HepG2 (cell line): Measurements from ENCODE around the gene ADAMTS13. TPM values are rescaled to one million over a fixed set of nuclear protein-coding genes. Genes with fewer than 3 reads are reported as not detected.

Experiments
- FLYWCH1 ChIP-seq: sonication (generic); formaldehyde crosslinking; IDR thresholded peaks from 2 replicates; pipeline ENCODE4 v1.8.1; 2023; ENCODE audit warnings: mild to moderate bottlenecking, missing genetic modification reagents
- HDAC1 ChIP-seq: sonication (generic); formaldehyde crosslinking; IDR thresholded peaks from 2 replicates; pipeline ENCODE4 v1.5.1; 2020; ENCODE audit warnings: mild to moderate bottlenecking, missing genetic modification reagents
- HMG20A ChIP-seq: IDR thresholded peaks from 2 replicates; pipeline ENCODE4 v1.6.1; 2016; ENCODE audit warnings: borderline replicate concordance
- HNF4G ChIP-seq, 2 experiments: sonication (generic) in 1 of 2; formaldehyde crosslinking in 1 of 2; IDR thresholded peaks; 2 replicates each; pipeline versions ENCODE4 v1.4.0 to v1.6.1; 2011 to 2020; ENCODE audit warnings: borderline replicate concordance in 2 of 2, low read depth in 2 of 2, mild to moderate bottlenecking in 2 of 2, low read length in 1 of 2, missing genetic modification reagents in 1 of 2, moderate library complexity in 1 of 2
- NCOA1 ChIP-seq: sonication (generic); formaldehyde crosslinking; IDR thresholded peaks from 2 replicates; pipeline ENCODE4 v1.9.0; 2021; ENCODE audit warnings: missing genetic modification reagents
- NR1H2 ChIP-seq: sonication (generic); formaldehyde crosslinking; IDR thresholded peaks from 2 replicates; pipeline ENCODE4 v1.8.1; 2022; ENCODE audit warnings: low read depth, missing genetic modification reagents, borderline replicate concordance
- PPARG ChIP-seq: conservative IDR thresholded peaks from 2 replicates; pipeline ENCODE4 v1.6.1; 2016; ENCODE audit warnings: missing biosample characterization, missing genetic modification reagents
- TGIF2 ChIP-seq: IDR thresholded peaks from 2 replicates; pipeline ENCODE4 v1.6.1; 2016; ENCODE audit warnings: control low read depth, missing compliant biosample characterization
- THAP9 ChIP-seq: sonication (generic); formaldehyde crosslinking; IDR thresholded peaks from 2 replicates; pipeline ENCODE4; 2020; ENCODE audit warnings: missing genetic modification reagents, mild to moderate bottlenecking, borderline replicate concordance
- USF2 ChIP-seq, 2 experiments: sonication (generic) in 1 of 2; formaldehyde crosslinking in 1 of 2; IDR thresholded peaks; 2 replicates each; pipeline versions ENCODE4 v1.5.1 to v1.6.1; 2011 to 2020; ENCODE audit warnings: borderline replicate concordance in 1 of 2, low read depth in 1 of 2, low read length in 1 of 2, mild to moderate bottlenecking in 1 of 2, missing genetic modification reagents in 1 of 2, moderate library complexity in 1 of 2
- ZBTB7B ChIP-seq: sonication (generic); formaldehyde crosslinking; IDR thresholded peaks from 2 replicates; pipeline ENCODE4 v1.4.0; 2020; ENCODE audit warnings: missing genetic modification reagents
- ZNF121 ChIP-seq: sonication (generic); formaldehyde crosslinking; IDR thresholded peaks from 2 replicates; pipeline ENCODE4 v1.5.0; 2020; ENCODE audit warnings: mild to moderate bottlenecking, missing genetic modification reagents
- ZNF143 ChIP-seq: sonication (generic); formaldehyde crosslinking; IDR thresholded peaks from 2 replicates; pipeline ENCODE4 v1.4.0; 2020; ENCODE audit warnings: missing genetic modification reagents
- ZNF326 ChIP-seq: sonication (generic); formaldehyde crosslinking; IDR thresholded peaks from 2 replicates; pipeline ENCODE4 v1.4.0; 2020; ENCODE audit warnings: missing genetic modification reagents, borderline replicate concordance
- ZNF503 ChIP-seq: sonication (generic); formaldehyde crosslinking; IDR thresholded peaks from 2 replicates; pipeline ENCODE4 v1.4.0; 2020; ENCODE audit warnings: missing genetic modification reagents
- ZNF614 ChIP-seq: IDR thresholded peaks from 2 replicates; pipeline ENCODE4 v1.6.1; 2018; ENCODE audit warnings: missing biosample characterization, missing genetic modification reagents, inconsistent platforms, borderline replicate concordance
- ZNF709 ChIP-seq: sonication (generic); formaldehyde crosslinking; IDR thresholded peaks from 2 replicates; pipeline ENCODE4 v1.5.0; 2020; ENCODE audit warnings: mild to moderate bottlenecking, missing genetic modification reagents
- polyA plus RNA-seq, 8 experiments: library from polyadenylated mRNA; depleted of rRNA in 3 of 8; stranded (reverse) in 7 of 8; unstranded in 1 of 8; fragments of >200 nt; fragmentation: Illumina TruSeq in 4 of 8; extraction: Trizol in 4 of 8; gene quantifications; 2 replicates each; pipeline versions ENCODE4 v1.2.1 to v1.2.3, GENCODE V29; 2011 to 2016; ENCODE audit warnings: low read depth in 4 of 8, missing spikeins in 1 of 8, mixed read lengths in 1 of 8; ENCODE audit not compliant: insufficient read depth in 1 of 8
- total RNA-seq, 5 experiments: library from RNA; depleted of rRNA; stranded (reverse); fragments of >200 nt; fragmentation: Illumina TruSeq; extraction: Trizol; gene quantifications; 2 replicates each; pipeline ENCODE4 v1.2.3, GENCODE V29; 2016; ENCODE audit warnings: low read depth in 1 of 5
- TF ChIP-seq, protein P1 (sequence below): IDR thresholded peaks from 2 replicates; pipeline ENCODE4 v1.6.1; 2016; ENCODE audit warnings: mild to moderate bottlenecking
- TF ChIP-seq, protein P2 (sequence below): sonication (generic); formaldehyde crosslinking; IDR thresholded peaks from 2 replicates; pipeline ENCODE4 v1.4.0; 2020; ENCODE audit warnings: mild to moderate bottlenecking, low read depth, missing genetic modification reagents

ADAMTS13 gene
- total and polyA plus RNA-seq, 2 of the 13 experiments (the other 11 are each of a cell fraction or from before 2014, with no cell fraction given), result 0.91 to 4.5 TPM

DNA sequence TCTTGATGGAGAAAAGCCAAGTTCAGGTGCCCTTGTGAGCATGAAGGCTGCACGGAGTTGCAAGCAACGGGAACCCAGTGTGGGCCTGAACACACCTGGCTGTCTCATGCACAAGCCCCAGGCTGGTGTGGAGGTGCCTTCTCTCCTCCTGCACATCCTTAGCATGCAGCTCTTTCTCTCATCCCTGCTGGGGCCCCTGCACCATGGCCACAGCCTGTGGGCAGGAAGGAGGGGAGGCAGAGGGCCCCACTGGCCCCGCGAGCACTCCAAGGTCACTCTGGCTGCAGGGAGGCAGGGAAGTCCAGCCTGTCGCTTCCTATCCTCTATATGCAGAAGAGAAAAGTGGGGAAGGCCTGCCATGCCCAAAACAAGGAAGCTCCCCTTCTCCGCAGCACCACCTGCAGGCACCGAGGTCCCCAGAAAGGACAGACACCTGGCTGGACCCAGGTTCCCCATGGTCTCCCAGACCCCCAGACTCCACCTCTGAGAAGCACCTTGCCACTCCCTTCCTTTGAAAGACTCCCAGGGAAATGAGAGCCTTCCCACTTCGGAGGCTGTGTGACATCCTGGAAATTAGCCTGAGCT is 27.4 kb upstream of the ADAMTS13 start (continued):
- TF ChIP-seq, protein P1, sequence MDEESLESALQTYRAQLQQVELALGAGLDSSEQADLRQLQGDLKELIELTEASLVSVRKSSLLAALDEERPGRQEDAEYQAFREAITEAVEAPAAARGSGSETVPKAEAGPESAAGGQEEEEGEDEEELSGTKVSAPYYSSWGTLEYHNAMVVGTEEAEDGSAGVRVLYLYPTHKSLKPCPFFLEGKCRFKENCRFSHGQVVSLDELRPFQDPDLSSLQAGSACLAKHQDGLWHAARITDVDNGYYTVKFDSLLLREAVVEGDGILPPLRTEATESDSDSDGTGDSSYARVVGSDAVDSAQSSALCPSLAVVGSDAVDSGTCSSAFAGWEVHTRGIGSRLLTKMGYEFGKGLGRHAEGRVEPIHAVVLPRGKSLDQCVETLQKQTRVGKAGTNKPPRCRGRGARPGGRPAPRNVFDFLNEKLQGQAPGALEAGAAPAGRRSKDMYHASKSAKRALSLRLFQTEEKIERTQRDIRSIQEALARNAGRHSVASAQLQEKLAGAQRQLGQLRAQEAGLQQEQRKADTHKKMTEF (CRISPR knock-in tag), result no peak
- TF ChIP-seq NCOA1 (CRISPR knock-in tag) (0 out of 2 replicates have a peak, but pooled peaks have one; percentile 35), PPARG (CRISPR knock-in tag) (no peak), HMG20A (CRISPR knock-in tag) (no peak), ZNF326 (CRISPR knock-in tag) (no peak), NR1H2 (CRISPR knock-in tag) (no peak), TGIF2 (CRISPR knock-in tag) (no peak), ZNF121 (CRISPR knock-in tag) (peak; percentile 29; the same call in 1 of the 2 replicates), ZNF143 (CRISPR knock-in tag) (no peak), ZNF709 (CRISPR knock-in tag) (no peak), ZNF503 (CRISPR knock-in tag) (no peak), HNF4G (IDR thresholded peaks at IDR 0.05; ENCODE audit: borderline replicate concordance, low read depth, low read length) (0 out of 2 replicates have a peak, but pooled peaks have one; percentile 5), HNF4G (CRISPR knock-in tag; IDR thresholded peaks at IDR 0.05; ENCODE audit: borderline replicate concordance, low read depth) (no peak), ZNF614 (CRISPR knock-in tag) (no peak), ZBTB7B (CRISPR knock-in tag) (0 out of 2 replicates have a peak, but pooled peaks have one; percentile 62), FLYWCH1 (CRISPR knock-in tag) (no peak), THAP9 (no peak), USF2 (IDR thresholded peaks at IDR 0.05; ENCODE audit: low read depth, low read length) (no peak), USF2 (CRISPR knock-in tag; IDR thresholded peaks at IDR 0.05; ENCODE audit: borderline replicate concordance) (no peak), HDAC1 (peak; percentile 66)
- TF ChIP-seq, protein P2, sequence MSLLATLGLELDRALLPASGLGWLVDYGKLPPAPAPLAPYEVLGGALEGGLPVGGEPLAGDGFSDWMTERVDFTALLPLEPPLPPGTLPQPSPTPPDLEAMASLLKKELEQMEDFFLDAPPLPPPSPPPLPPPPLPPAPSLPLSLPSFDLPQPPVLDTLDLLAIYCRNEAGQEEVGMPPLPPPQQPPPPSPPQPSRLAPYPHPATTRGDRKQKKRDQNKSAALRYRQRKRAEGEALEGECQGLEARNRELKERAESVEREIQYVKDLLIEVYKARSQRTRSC, result no peak
